Endothelial cell of umbilical vein (primary cell): Measurements from ENCODE around the gene ANKS1B. TPM values are rescaled to one million over a fixed set of nuclear protein-coding genes. Genes with fewer than 3 reads are reported as not detected.

Experiments
- BruUV-seq: library from RNA; stranded (reverse); fragments of 400-500 nt; replicated peaks from 2 replicates; lab custom pipeline; 2021; lab: Mats Ljungman, UMichigan
- CTCF ChIA-PET: fragments of 300-600, 350-600 bp; sonication (Branson Sonifier 250); formaldehyde crosslinking; loops from one replicate; lab custom pipeline; 2021; ENCODE audit warnings: antibody characterized with exemption, inconsistent platforms; lab: Charles Lee
- POLR2A ChIA-PET: fragments of 300-600, 350-600 bp; sonication (Branson Sonifier 250); formaldehyde crosslinking; loops from one replicate; lab custom pipeline; 2021; ENCODE audit warnings: antibody characterized with exemption, inconsistent platforms; lab: Charles Lee
- DNase-seq: peaks from one replicate; pipeline ENCODE4 v3.0.0-alpha.2; 2011; ENCODE audit warnings: low read depth, low spot score
- FAIRE-seq: peaks from 2 replicates; lab custom pipeline; 2011; peaks lifted over from hg19 to GRCh38; lab: Jason Lieb, UNC
- H2AFZ ChIP-seq: 2 replicates; pipeline ENCODE4 v1.6.0; 2012; ENCODE audit warnings: low read depth, low read length, control low read depth, inconsistent platforms
- H3K27ac ChIP-seq: 2 replicates; pipeline ENCODE4 v1.5.1; 2011; ENCODE audit warnings: low read depth, mild to moderate bottlenecking, control low read depth, low read length, moderate library complexity; ENCODE audit not compliant: insufficient read depth
- H3K27me3 ChIP-seq, 2 experiments: 2 replicates each; pipeline versions ENCODE4 v1.6.0 to v1.6.1; 2011; ENCODE audit warnings: low read length in 2 of 2, mixed read lengths in 1 of 2; ENCODE audit not compliant: control insufficient read depth in 2 of 2, insufficient read depth in 2 of 2
- H3K36me3 ChIP-seq, 2 experiments: 2 replicates in 1 of 2; 3 replicates in 1 of 2; pipeline ENCODE4 v1.5.1; 2011; ENCODE audit warnings: low read length in 2 of 2, mild to moderate bottlenecking in 1 of 2, moderate library complexity in 1 of 2; ENCODE audit not compliant: control insufficient read depth in 2 of 2, insufficient read depth in 2 of 2; ENCODE audit errors: extremely low read depth in 1 of 2
- H3K4me1 ChIP-seq: 3 replicates; pipeline ENCODE4 v1.5.1; 2011; ENCODE audit warnings: mild to moderate bottlenecking, low read length; ENCODE audit not compliant: control insufficient read depth, insufficient read depth; ENCODE audit errors: extremely low read depth
- H3K4me2 ChIP-seq: 2 replicates; pipeline ENCODE4 v1.6.1; 2011; ENCODE audit warnings: low read length, control low read depth, mixed read lengths; ENCODE audit not compliant: insufficient read depth
- H3K4me3 ChIP-seq, 3 experiments: fragments of 200-600 bp in 1 of 3; sonication (generic), shearing (Covaris generic) in 1 of 3; replicated peaks in 1 of 3; 2 replicates each; pipeline ENCODE4 v1.5.1; 2011 to 2016; ENCODE audit warnings: control low read depth in 3 of 3, low read length in 3 of 3, mild to moderate bottlenecking in 2 of 3, inconsistent platforms in 1 of 3, low read depth in 1 of 3, moderate library complexity in 1 of 3; ENCODE audit not compliant: insufficient read depth in 1 of 3
- H3K79me2 ChIP-seq: 2 replicates; pipeline ENCODE4 v1.6.0; 2012; ENCODE audit warnings: low read length, inconsistent platforms; ENCODE audit not compliant: control insufficient read depth, insufficient read depth
- H3K9ac ChIP-seq: replicated peaks from 2 replicates; pipeline ENCODE3; 2011; ENCODE audit warnings: low read length, control low read depth; ENCODE audit not compliant: insufficient read depth; ENCODE audit errors: extremely low read depth
- H3K9me1 ChIP-seq: replicated peaks from 3 replicates; pipeline ENCODE4 v1.6.0; 2011; ENCODE audit warnings: mild to moderate bottlenecking, low read length; ENCODE audit not compliant: control insufficient read depth, insufficient read depth; ENCODE audit errors: extremely low read depth
- H3K9me3 ChIP-seq: replicated peaks from 2 replicates; pipeline ENCODE4 v1.5.1; 2012; ENCODE audit warnings: low read length, inconsistent platforms; ENCODE audit not compliant: control insufficient read depth, insufficient read depth
- H4K20me1 ChIP-seq: replicated peaks from 2 replicates; pipeline ENCODE3; 2011; ENCODE audit warnings: mild to moderate bottlenecking, low read length; ENCODE audit not compliant: control insufficient read depth, insufficient read depth; ENCODE audit errors: extremely low read depth
- CTCF ChIP-seq, 2 donors: IDR thresholded peaks; 1 replicate in 1 of 2; 2 replicates in 1 of 2; pipeline ENCODE4 v1.5.1; 2011; ENCODE audit warnings: low read length in 2 of 2, mild to moderate bottlenecking in 2 of 2, moderate library complexity in 2 of 2, control low read depth in 1 of 2, inconsistent platforms in 1 of 2, low read depth in 1 of 2; ENCODE audit not compliant: insufficient read depth in 1 of 2; ENCODE audit errors: extremely low read depth in 1 of 2
- EZH2 ChIP-seq: IDR thresholded peaks from 2 replicates; pipeline ENCODE4 v1.6.1; 2012; ENCODE audit warnings: borderline replicate concordance, low read depth, mild to moderate bottlenecking, moderate library complexity, low read length, inconsistent platforms; ENCODE audit not compliant: severe bottlenecking
- FOS ChIP-seq: IDR thresholded peaks from 2 replicates; pipeline ENCODE4 v1.6.1; 2011; ENCODE audit warnings: mild to moderate bottlenecking, low read length, moderate library complexity, borderline replicate concordance; ENCODE audit not compliant: insufficient read depth
- GATA2 ChIP-seq: IDR thresholded peaks from 2 replicates; pipeline ENCODE4 v1.7.0; 2011; ENCODE audit warnings: low read depth, mild to moderate bottlenecking, moderate library complexity, mixed read lengths, low read length; ENCODE audit not compliant: insufficient read length, insufficient read depth
- JUN ChIP-seq: IDR thresholded peaks from 2 replicates; pipeline ENCODE4 v1.6.1; 2011; ENCODE audit warnings: borderline replicate concordance, low read depth; ENCODE audit not compliant: insufficient read length, insufficient read depth
- MAX ChIP-seq: IDR thresholded peaks from 2 replicates; pipeline ENCODE4 v1.6.1; 2011; ENCODE audit not compliant: insufficient read depth, insufficient read length
- MYC ChIP-seq: IDR thresholded peaks from one replicate; pipeline ENCODE4 v1.6.1; 2011; ENCODE audit warnings: mild to moderate bottlenecking, low read depth, low read length
- POLR2AphosphoS5 ChIP-seq: IDR thresholded peaks from 2 replicates; pipeline ENCODE4 v1.6.1; 2012; ENCODE audit warnings: low read depth, mild to moderate bottlenecking, control low read depth, low read length, moderate library complexity; ENCODE audit not compliant: insufficient read depth
- dilution Hi-C: fragments of 300-500 bp; cut with MboI; formaldehyde crosslinking; loops from one replicate; pipeline ENCODE4 v1.15.0; 2019; ENCODE audit warnings: low sequenced_read_pairs; ENCODE audit not compliant: extremely low pct_ligation_motif_present
- intact Hi-C: fragments of 100-400 bp; cut with micrococcal nuclease; formaldehyde crosslinking; loops from one replicate; pipeline ENCODE4 v1.10.0; 2022
- polyA plus RNA-seq, 4 experiments: library from polyadenylated mRNA; depleted of rRNA in 3 of 4; stranded (reverse) in 3 of 4; unstranded in 1 of 4; fragments of >200 nt; gene quantifications; 2 replicates each; pipeline versions ENCODE4 v1.2.1 to v1.2.3, GENCODE V29; 2011 to 2012; ENCODE audit warnings: missing spikeins in 1 of 4
- total RNA-seq: library from RNA; stranded (reverse); gene quantifications from 2 replicates; pipeline ENCODE4 v1.2.3, GENCODE V29; 2021

Gene ANKS1B
- total and polyA plus RNA-seq, 2 donors (not counting 3 experiments of a cell fraction or from before 2014, with no cell fraction given), result 0.15 to 0.38 TPM

- DNase-seq (no peak), FAIRE-seq (no peak)
- H3K4me2 ChIP-seq, result no peak overlapping the region
- no peaks in the 10 kb centered on the region for H3K9me3 ChIP-seq
- intact Hi-C loops (no loop called here), dilution Hi-C loops (no loop called here)
- H3K27ac ChIP-seq, result no peak overlapping the region
- H3K4me3 ChIP-seq, result no peak overlapping the region
- no peak for TF ChIP-seq EZH2
- no peak for TF ChIP-seq MYC
- TF ChIP-seq JUN, result no peak
- TF ChIP-seq FOS, result no peak
- TF ChIP-seq GATA2, result no peak
- no peak for TF ChIP-seq CTCF (IDR thresholded peaks at IDR 0.05; ENCODE audit: extremely low read depth in 1 of 2, insufficient read depth in 1 of 2, low read depth in 1 of 2, low read length in 2 of 2)
- no peak for TF ChIP-seq POLR2AphosphoS5
- no peak for TF ChIP-seq MAX
- POLR2A ChIA-PET, result no interaction called here
- H3K79me2 ChIP-seq, result no peaks in the 10 kb centered on the region
- no peaks in the 10 kb centered on the region for H3K4me1 ChIP-seq
- H3K9me1 ChIP-seq, result no peaks in the 10 kb centered on the region
- H3K27me3 ChIP-seq, result no peaks in the 10 kb centered on the region
- no peaks in the 10 kb centered on the region for H3K36me3 ChIP-seq
- H4K20me1 ChIP-seq, result no peaks in the 10 kb centered on the region
- CTCF ChIA-PET, result no interaction called here
- no peak overlapping the region for H2AFZ ChIP-seq
- no TSS peak for BruUV-seq
- no peak overlapping the region for H3K9ac ChIP-seq
These were observed 1075.0 kb downstream of the ANKS1B start for GRCh38 chr12:98909746-98910145.
